Liver (tissue), 9 donors: ENCODE results near the gene RBM33. TPM values are rescaled to one million over a fixed set of nuclear protein-coding genes. Genes with fewer than 3 reads are reported as not detected.

Experiments
- DNase-seq: peaks from one replicate; pipeline ENCODE4 v3.0.0-alpha.2; 2017; ENCODE audit warnings: low spot score
- H3K27ac ChIP-seq, 2 donors: one replicate each; pipeline ENCODE4 v1.7.0; 2013; ENCODE audit warnings: inconsistent platforms in 2 of 2, low read length in 2 of 2, control low read depth in 1 of 2, low read depth in 1 of 2, mild to moderate bottlenecking in 1 of 2
- H3K27me3 ChIP-seq, 4 donors: one replicate each; pipeline versions ENCODE4 v1.6.1 to v1.7.0; 2013; ENCODE audit warnings: low read length in 3 of 4, inconsistent platforms in 1 of 4, mild to moderate bottlenecking in 1 of 4, moderate library complexity in 1 of 4; ENCODE audit not compliant: control insufficient read depth in 4 of 4, insufficient read depth in 4 of 4
- H3K36me3 ChIP-seq, 4 donors: one replicate each; pipeline versions ENCODE4 v1.6.1 to v1.7.0; 2013; ENCODE audit warnings: low read length in 3 of 4, mild to moderate bottlenecking in 3 of 4, low read depth in 1 of 4, moderate library complexity in 1 of 4; ENCODE audit not compliant: control insufficient read depth in 4 of 4, insufficient read depth in 3 of 4
- H3K4me1 ChIP-seq, 4 donors: one replicate each; pipeline versions ENCODE4 v1.6.1 to v1.7.0; 2013; ENCODE audit warnings: low read length in 3 of 4, mild to moderate bottlenecking in 3 of 4, moderate library complexity in 1 of 4; ENCODE audit not compliant: control insufficient read depth in 4 of 4, insufficient read depth in 4 of 4
- H3K4me3 ChIP-seq, 3 donors: one replicate each; pipeline versions ENCODE4 v1.6.1 to v1.7.0; 2013; ENCODE audit warnings: low read length in 3 of 3, control low read depth in 1 of 3, low read depth in 1 of 3, mild to moderate bottlenecking in 1 of 3
- H3K9ac ChIP-seq, 2 donors: one replicate each; pipeline ENCODE4 v1.7.0; 2013; ENCODE audit warnings: low read length in 2 of 2, mild to moderate bottlenecking in 2 of 2, moderate library complexity in 2 of 2, control low read depth in 1 of 2, low read depth in 1 of 2
- H3K9me3 ChIP-seq, 4 donors: one replicate each; pipeline versions ENCODE4 v1.6.1 to v1.7.0; 2013; ENCODE audit warnings: low read length in 3 of 4; ENCODE audit not compliant: control insufficient read depth in 4 of 4
- NR2F2 ChIP-seq: IDR thresholded peaks from 2 replicates; pipeline ENCODE4 v1.6.1; 2016; ENCODE audit warnings: antibody characterized with exemption
- YY1 ChIP-seq: IDR thresholded peaks from 2 replicates; pipeline ENCODE4 v1.6.1; 2016; ENCODE audit warnings: antibody characterized with exemption, mild to moderate bottlenecking
- WGBS: extraction: QIAGEN DNeasy Blood & Tissue Kit; methylation state at CpG from one replicate; pipeline ENCODE4 v1.1.7; 2013; 5-methylcytosine and 5-hydroxymethylcytosine counted together
- polyA plus RNA-seq, 2 donors: library from polyadenylated mRNA; stranded (reverse) in 1 of 2; unstranded in 1 of 2; fragments of 200-250 nt in 1 of 2; fragments of >200 nt in 1 of 2; fragmentation: Nextera tagmentation in 1 of 2; extraction: Ambion mirVana in 1 of 2; gene quantifications; one replicate each; pipeline versions ENCODE4 v1.2.1 to v1.2.3, GENCODE V29; 2013 to 2015
- total RNA-seq, 2 donors: library from RNA; depleted of rRNA; stranded (reverse); fragments of >200 nt; gene quantifications; one replicate each; pipeline ENCODE4 v1.2.3, GENCODE V29; 2014
- donor health status: healthy.
- donor health status: healthy.
- donor health status: healthy.
- donor health status: healthy.
- donor health status: healthy.

Gene RBM33
- total and polyA plus RNA-seq, 4 donors, result 7.8 to 48.9 (median 28.2) TPM

DNA sequence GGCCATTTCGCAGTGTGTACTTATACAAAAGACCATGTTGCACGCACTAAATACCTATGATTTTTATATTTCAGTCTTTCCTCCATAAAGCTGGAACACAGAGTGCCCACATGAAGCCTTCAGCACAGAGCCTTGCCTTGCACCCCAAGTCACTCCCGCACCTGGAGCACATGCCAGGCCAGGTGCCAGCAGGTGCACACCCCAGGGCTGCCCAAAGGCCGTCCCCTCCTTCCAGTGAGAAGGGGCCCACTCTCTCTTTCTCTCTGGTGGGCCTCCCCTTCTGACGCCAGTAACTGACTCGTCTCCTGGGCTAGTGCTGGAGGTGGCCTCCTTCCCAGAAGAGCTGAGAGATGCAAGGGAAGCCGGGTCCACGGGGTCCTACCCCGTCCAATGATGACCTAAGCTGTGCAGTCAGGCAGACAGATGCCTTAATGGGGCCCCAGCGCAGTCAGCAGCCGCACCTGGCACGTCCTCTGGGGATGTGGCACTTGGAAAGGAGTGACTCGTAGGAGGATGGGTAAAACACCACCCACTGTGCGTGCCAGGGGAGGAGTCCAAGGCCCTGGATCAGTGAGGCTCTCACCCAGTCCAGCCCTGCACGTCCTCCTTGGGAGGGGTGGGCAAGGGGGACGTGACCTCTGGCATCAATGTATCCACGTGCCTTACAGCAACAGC lies 185.5 kb downstream of the RBM33 start:
- TF ChIP-seq YY1 (no peak), NR2F2 (no peak)
- no peak overlapping the region for H3K27ac ChIP-seq
- no peaks in the 10 kb centered on the region for H3K4me1 ChIP-seq
- no peak overlapping the region for H3K4me3 ChIP-seq
- DNase-seq, result no peak
- H3K9me3 ChIP-seq, result no peaks in the 10 kb centered on the region
- no peaks in the 10 kb centered on the region for H3K27me3 ChIP-seq
- H3K9ac ChIP-seq, result no peak overlapping the region
- H3K36me3 ChIP-seq, result no peaks in the 10 kb centered on the region
- 85% methylated on average over 17 of the region's 17 CpGs for WGBS

Other genes with a start within 250 kb of the RBM33 start
- gene EN2, start 186.5 kb upstream of the RBM33 start, total RNA-seq, result under 1 TPM in 1 of 2 donors, not detected in 1; under 0.01 TPM
- not detected for gene EN2, start 186.5 kb upstream of the RBM33 start, polyA plus RNA-seq
- not detected for gene CNPY1, start 98.1 kb upstream of the RBM33 start, total RNA-seq
- not detected for gene CNPY1, start 98.1 kb upstream of the RBM33 start, polyA plus RNA-seq
- gene SHH, start 167.8 kb downstream of the RBM33 start, total RNA-seq, result 10 to 100 TPM in 1 of 2 donors, 1 to 10 TPM in 1; 6.1 to 10.0 TPM
- 1 to 10 TPM; 3.9 to 4.3 TPM for gene SHH, start 167.8 kb downstream of the RBM33 start, polyA plus RNA-seq